Stimulated activated CD4-positive, alpha-beta T cell treated with anti-CD3 and anti-CD28 coated beads, TNF-alpha, amount 100 ng/mL, for 4 hours (primary cell): ENCODE data around the gene ANKRD27.
"Not testable (repeated sequence)": the region's sequence is repeated elsewhere in the genome, so short reads cannot be mapped to it uniquely, and the experiment has no call there.

Experiments
- DNase-seq, 3 experiments: peaks; one replicate each; pipeline ENCODE4 v3.0.0-alpha.2; 2020; ENCODE audit warnings: low read depth in 3 of 3

Gene ANKRD27

GRCh38 chr19:32652894-32653598 is 21.9 kb downstream of the ANKRD27 start:
- DNase-seq = no peak

- DNase-seq = not testable (repeated sequence)
Measured at GRCh38 chr19:32652331-32652730, 22.6 kb downstream of the ANKRD27 start.

- no peak for DNase-seq
Measured at GRCh38 chr19:32651729-32652140, 23.2 kb downstream of the ANKRD27 start.

GRCh38 chr19:32650671-32651070 is 24.3 kb downstream of the ANKRD27 start:
- DNase-seq = no peak

- DNase-seq = no peak
Measured at GRCh38 chr19:32649751-32650150, 25.2 kb downstream of the ANKRD27 start.

GRCh38 chr19:32647361-32647760 is 27.6 kb downstream of the ANKRD27 start:
- no peak for DNase-seq

GRCh38 chr19:32646556-32646955 is 28.4 kb downstream of the ANKRD27 start:
- DNase-seq = no peak

GRCh38 chr19:32642771-32643170 is 32.2 kb downstream of the ANKRD27 start:
- DNase-seq = peak; percentile 18 to 39 (median 22)

GRCh38 chr19:32638625-32639024 is 36.4 kb downstream of the ANKRD27 start:
- no peak for DNase-seq

GRCh38 chr19:32637480-32637879 is 37.5 kb downstream of the ANKRD27 start:
- DNase-seq = no peak

- no peak for DNase-seq
Measured at GRCh38 chr19:32631381-32631780, 43.6 kb downstream of the ANKRD27 start.

- DNase-seq = no peak
Measured at GRCh38 chr19:32630338-32630737, 44.6 kb downstream of the ANKRD27 start.

GRCh38 chr19:32627714-32628270 is 47.2 kb downstream of the ANKRD27 start:
- no peak for DNase-seq

GRCh38 chr19:32626969-32627368 is 48.0 kb downstream of the ANKRD27 start:
- no peak for DNase-seq

- no peak for DNase-seq
Measured at GRCh38 chr19:32624410-32624809, 50.6 kb downstream of the ANKRD27 start.

- DNase-seq = no peak
Measured at GRCh38 chr19:32622002-32622401, 53.0 kb downstream of the ANKRD27 start.

- DNase-seq = no peak
Measured at GRCh38 chr19:32619051-32619685, 55.8 kb downstream of the ANKRD27 start.

GRCh38 chr19:32615569-32615968 is 59.4 kb downstream of the ANKRD27 start:
- no peak for DNase-seq

GRCh38 chr19:32614916-32615315 is 60.1 kb downstream of the ANKRD27 start:
- DNase-seq = no peak

- no peak for DNase-seq
Measured at GRCh38 chr19:32613008-32613407, 62.0 kb downstream of the ANKRD27 start.

GRCh38 chr19:32611161-32611560 is 63.8 kb downstream of the ANKRD27 start:
- DNase-seq = no peak

GRCh38 chr19:32607479-32607878 is 67.5 kb downstream of the ANKRD27 start:
- no peak for DNase-seq

GRCh38 chr19:32606289-32606688 is 68.7 kb downstream of the ANKRD27 start:
- DNase-seq = no peak
